Motor neuron (in vitro differentiated cells): ENCODE measurements around the gene MAML2. TPM values are rescaled to one million over a fixed set of nuclear protein-coding genes. Genes with fewer than 3 reads are reported as not detected.

Source experiments
- ATAC-seq, 8 experiments: fragments of 200-7000 bp; cut with Tn5 transposase; replicated peaks in 6 of 8; 2 replicates each; pipeline ENCODE4 v1.8.0; 2021; ENCODE audit warnings: mild to moderate bottlenecking in 8 of 8, moderate library complexity in 8 of 8
- H3K27ac ChIP-seq, 2 donors: fragments of 250-450 bp; sonication (Bioruptor Pico); 2 replicates each; pipeline ENCODE4 v1.9.0; 2021; ENCODE audit warnings: antibody characterized with exemption in 2 of 2, mild to moderate bottlenecking in 2 of 2, moderate library complexity in 1 of 2
- H3K4me1 ChIP-seq, 2 donors: fragments of 250-450 bp; sonication (Bioruptor Pico); replicated peaks in 1 of 2; 2 replicates each; pipeline ENCODE4 v1.6.1; 2021; ENCODE audit warnings: antibody characterized with exemption in 2 of 2, mild to moderate bottlenecking in 2 of 2, moderate library complexity in 1 of 2
- H3K4me3 ChIP-seq, 5 donors: fragments of 250-450 bp; sonication (Bioruptor Pico); 2 replicates each; pipeline ENCODE4 v1.9.0; 2021; ENCODE audit warnings: antibody characterized with exemption in 5 of 5, mild to moderate bottlenecking in 5 of 5, moderate library complexity in 4 of 5
- WGBS, 10 experiments: fragments of 450-650 bp; shearing (Covaris generic); methylation state at CpG; one replicate each; pipeline ENCODE4 v1.0.0; 2022; 5-methylcytosine and 5-hydroxymethylcytosine counted together
- in situ Hi-C, 9 experiments: fragments of 400-800 bp; cut with MboI; loops; one replicate each; pipeline ENCODE4 v1.15.0; 2021; ENCODE audit warnings: low sequenced_read_pairs in 9 of 9, low pct_unique_long_range_greater_than_20kb in 2 of 9; ENCODE audit not compliant: unreplicated experiment in 9 of 9
- total RNA-seq, 8 experiments: library from RNA; unstranded; fragments of 300-600 nt; gene quantifications; 2 replicates each; pipeline versions ENCODE4 v1.2.3 to v1.2.4, GENCODE V29; 2022

Gene MAML2
- total RNA-seq, 8 experiments from 2014 or later: 4.9 to 21.2 (median 6.4) TPM

DNA sequence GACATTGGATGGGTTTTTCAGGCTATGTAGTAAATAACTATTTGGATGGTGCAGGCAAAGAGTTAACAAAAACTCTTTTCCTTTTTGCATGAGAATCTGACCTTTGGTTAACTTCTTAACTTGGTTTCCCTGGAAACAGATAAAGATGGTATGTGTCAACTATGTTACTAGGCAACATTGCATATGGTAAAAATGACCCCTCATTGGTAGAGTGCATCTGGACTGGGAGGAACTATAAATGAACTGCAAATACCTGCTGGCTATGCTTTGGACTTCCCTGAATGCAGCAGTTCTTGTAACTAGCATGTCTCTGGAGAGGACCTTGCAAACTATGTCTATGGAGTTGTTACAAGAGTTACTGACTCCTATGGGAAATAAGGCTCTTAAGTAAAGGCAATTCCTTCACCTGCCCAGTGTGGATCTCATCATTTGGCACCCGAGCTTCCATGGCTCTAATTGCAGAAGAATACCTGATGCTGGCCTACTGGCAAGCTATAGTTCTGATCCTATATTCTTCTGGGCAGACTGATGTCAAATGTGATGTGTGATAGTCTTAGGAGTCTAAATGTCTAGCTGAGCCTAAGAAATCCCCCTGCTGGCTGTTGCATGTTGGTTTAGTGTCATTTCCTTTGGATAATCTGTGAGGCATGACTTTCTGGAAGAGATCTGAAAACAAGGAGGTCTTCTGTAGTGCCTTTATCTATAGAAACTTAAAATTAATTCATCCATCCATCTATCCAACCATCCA, 292.4 kb downstream of the MAML2 start:
- peaks cover 29 to 36% of the 10 kb centered on the region in 2 donors for H3K4me1 ChIP-seq
- in situ Hi-C loops: loop anchor here in 4 of 9 experiments (25.0 kb wide), 1 partner anchor 287 kb away; the partner anchor contains the start of gene MAML2 (in 4 of the 4)
- peak overlapping the region in 1 of 2 donors; percentile 21 for H3K27ac ChIP-seq
- ATAC-seq: peak in 5 of 8 experiments; percentile 8 to 94 (median 78)
- H3K4me3 ChIP-seq: no peak overlapping the region
- 80 to 100% (median 89%) methylated on average over 1 of the region's 1 CpG; no CpG with 5 or more reads in 5 of the 10 experiments for WGBS, 10 experiments

DNA sequence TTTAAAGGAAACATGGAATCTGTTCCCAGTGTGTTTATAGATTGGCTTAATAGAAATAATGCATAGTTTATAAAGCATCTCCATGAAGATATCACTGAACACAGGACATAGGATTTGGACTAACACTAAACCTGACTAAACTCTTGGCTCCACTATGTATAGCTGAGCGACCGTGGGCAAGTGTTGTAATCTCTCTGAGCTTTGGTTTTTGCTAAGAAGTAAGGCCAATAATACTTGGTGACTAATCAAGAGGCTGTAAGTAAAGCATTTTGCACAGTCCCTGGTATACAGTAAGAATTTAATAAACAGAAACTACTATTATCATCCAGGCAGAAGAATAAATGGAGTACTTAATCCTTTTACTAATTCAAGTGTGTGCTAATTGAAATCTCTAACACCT, 293.6 kb downstream of the MAML2 start:
- Histone ChIP-seq H3K4me3 (no peak overlapping the region), H3K27ac (no peak overlapping the region), H3K4me1 (peaks cover 21 to 30% of the 10 kb centered on the region in 2 donors)
- no peak for ATAC-seq
- in situ Hi-C loops: loop anchor here in 2 of 9 experiments (25.0 kb wide), 1 partner anchor 288 kb away; the partner anchor contains the start of gene MAML2 (in 2 of the 2)
- WGBS, 10 experiments: 0 to 100% (median 82%) methylated on average over 1 to 2 of the region's 2 CpGs; no CpG with 5 or more reads in 2 of the 10 experiments

DNA sequence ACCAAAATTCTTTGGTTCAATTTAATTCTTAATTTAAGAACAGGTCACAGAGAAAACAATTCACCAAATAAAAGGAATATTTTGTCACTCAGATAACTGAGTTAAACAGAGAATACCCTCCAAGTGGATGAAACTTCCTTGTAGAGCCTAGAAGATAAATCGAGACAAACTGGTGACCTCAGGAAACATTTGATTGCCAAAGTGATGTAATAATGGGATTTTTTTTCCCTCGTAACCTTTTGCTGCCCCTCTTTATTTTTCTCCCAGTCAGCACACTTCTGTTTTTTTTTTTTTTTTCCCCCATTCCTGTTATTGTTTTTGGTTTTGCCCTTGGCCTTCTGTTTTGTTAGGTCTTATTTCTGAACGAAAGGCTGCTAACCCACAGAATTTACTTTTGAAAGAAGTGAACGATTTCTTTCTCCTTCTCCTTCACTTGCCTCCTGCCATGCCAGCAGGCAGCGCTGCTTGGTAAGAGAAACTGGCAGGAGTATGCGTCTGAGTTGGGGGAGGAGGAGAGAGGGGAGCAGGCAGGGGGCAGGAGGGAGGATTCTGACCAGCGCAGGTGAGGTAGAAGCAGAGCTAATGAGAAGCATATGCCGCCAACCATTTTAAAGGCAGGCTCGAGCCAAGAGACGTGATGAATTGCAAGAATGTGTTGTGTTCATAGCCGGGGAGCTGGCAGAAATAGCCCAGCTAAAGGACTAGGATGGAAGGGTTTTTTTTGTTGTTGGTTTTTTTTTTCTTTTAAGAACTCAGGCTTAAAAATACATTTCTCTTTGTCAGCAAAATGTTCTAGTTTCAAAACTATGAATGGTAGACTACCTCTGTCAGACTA, 297.2 kb downstream of the MAML2 start:
- ATAC-seq: peak; percentile 22 to 89 (median 78)
- H3K27ac ChIP-seq: no peak overlapping the region
- peaks cover 21 to 26% of the 10 kb centered on the region in 2 donors for H3K4me1 ChIP-seq
- no peak overlapping the region for H3K4me3 ChIP-seq
- in situ Hi-C loops: loop anchor here in 2 of 9 experiments (25.0 kb wide), 1 partner anchor 291 kb away; the partner anchor contains the start of gene MAML2 (in 2 of the 2)
- WGBS, 10 experiments: 11 to 58% (median 30%) methylated on average over 2 to 8 of the region's 11 CpGs

DNA sequence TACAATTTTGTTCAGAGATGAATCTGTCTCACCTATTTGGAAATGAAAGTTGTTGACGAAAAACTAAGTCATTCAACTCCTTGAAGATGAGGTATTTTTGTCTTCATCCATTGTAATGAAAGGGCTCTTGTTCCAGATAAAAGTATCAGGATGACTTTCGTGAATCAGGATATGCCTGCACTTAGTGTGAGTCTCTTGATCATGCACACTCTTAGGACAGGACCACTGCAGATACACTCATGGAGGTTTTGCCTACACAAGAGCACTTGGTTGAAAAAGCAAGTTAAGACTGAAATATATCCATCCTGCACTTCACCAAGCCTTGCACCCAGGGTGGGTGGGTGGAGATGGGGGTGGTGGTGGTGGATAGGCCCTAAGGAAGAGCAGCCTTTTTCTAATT, 298.2 kb downstream of the MAML2 start:
- H3K4me3 ChIP-seq: no peak overlapping the region
- no peak overlapping the region for H3K27ac ChIP-seq
- in situ Hi-C loops: loop anchor here in 2 of 9 experiments (25.0 kb wide), 1 partner anchor 293 kb away; the partner anchor contains the start of gene MAML2 (in 2 of the 2)
- 57 to 100% (median 85%) methylated on average over 1 to 2 of the region's 2 CpGs; no CpG with 5 or more reads in 3 of the 10 experiments for WGBS, 10 experiments
- ATAC-seq: no peak
- peaks cover 12 to 15% of the 10 kb centered on the region in 2 donors for H3K4me1 ChIP-seq

DNA sequence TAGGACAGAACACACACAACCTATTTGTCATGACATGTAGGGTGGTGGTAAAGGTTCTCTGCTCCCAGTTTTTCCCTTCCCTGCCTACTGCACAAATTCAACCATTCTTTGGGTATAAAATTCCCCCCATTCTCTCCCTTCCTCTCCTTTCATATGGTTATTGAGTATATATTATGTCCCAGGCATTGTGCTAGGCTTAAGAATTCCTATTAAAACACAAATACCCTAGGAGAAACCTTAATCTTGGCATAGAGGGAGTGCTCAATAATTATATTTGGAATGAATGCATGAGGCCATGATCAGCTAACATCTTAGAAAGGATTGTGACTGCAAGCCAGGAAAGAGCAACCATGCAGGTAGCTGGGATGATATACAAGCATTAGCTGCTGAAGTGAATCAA, 298.7 kb downstream of the MAML2 start:
- no peak overlapping the region for H3K4me3 ChIP-seq
- in situ Hi-C loops: loop anchor here in 2 of 9 experiments (25.0 kb wide), 1 partner anchor 293 kb away; the partner anchor contains the start of gene MAML2 (in 2 of the 2)
- peaks cover 12 to 14% of the 10 kb centered on the region in 2 donors for H3K4me1 ChIP-seq
- no peak overlapping the region for H3K27ac ChIP-seq
- no peak for ATAC-seq

DNA sequence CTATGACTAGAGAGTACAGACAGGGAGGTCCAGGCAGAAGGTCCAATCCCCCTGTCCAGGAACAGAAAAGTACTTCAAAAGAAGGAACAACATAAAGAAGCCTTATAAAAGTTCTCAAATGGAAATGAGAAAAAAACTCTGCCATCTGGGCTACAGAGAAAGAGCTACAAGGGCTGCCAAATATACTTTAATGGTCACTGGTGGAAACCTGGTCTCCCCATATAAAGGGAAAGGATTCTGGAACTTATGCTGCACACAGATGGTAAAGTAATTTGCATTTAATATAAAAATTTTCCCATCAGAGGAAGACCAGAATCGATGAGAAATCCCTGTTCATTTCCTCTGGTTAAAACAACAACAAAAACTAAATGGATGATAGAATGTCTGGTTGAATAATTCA, 299.7 kb downstream of the MAML2 start:
- in situ Hi-C loops: loop anchor here in 2 of 9 experiments (25.0 kb wide), 1 partner anchor 294 kb away; the partner anchor contains the start of gene MAML2 (in 2 of the 2)
- no peak for ATAC-seq
- 8 to 75% (median 60%) methylated on average over 1 of the region's 1 CpG; no CpG with 5 or more reads in 3 of the 10 experiments for WGBS, 10 experiments
- H3K27ac ChIP-seq: no peak overlapping the region
- H3K4me3 ChIP-seq: no peak overlapping the region
- H3K4me1 ChIP-seq: peaks cover 12 to 14% of the 10 kb centered on the region in 2 donors

DNA sequence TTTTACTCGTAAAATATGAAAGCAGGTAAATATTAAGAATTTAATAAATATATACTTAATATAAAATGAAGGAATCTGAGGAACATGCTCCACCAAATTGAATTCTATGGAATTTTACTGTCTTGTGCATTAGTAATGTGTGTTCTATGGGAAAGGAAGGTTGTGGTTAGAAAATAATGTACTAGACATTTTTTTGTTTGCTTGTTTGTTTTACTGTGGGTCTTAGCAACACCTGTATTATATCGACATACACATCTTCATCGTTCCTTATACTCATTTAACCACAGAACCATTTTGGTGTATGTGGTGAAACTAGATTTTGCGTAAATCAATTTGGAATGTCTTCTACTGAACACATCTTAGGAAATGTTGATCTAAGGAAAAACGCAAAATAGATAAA, 304.9 kb downstream of the MAML2 start:
- ATAC-seq: no peak
- H3K4me3 ChIP-seq: no peak overlapping the region
- WGBS, 10 experiments: 22 to 98% (median 89%) methylated on average over 2 to 5 of the region's 5 CpGs; no CpG with 5 or more reads in 1 of the 10 experiments
- in situ Hi-C loops: loop anchor here in 2 of 9 experiments (25.0 kb wide), 1 partner anchor 299 kb away; the partner anchor contains the start of gene MAML2 (in 2 of the 2)
- H3K4me1 ChIP-seq: no peaks in the 10 kb centered on the region
- H3K27ac ChIP-seq: no peak overlapping the region

DNA sequence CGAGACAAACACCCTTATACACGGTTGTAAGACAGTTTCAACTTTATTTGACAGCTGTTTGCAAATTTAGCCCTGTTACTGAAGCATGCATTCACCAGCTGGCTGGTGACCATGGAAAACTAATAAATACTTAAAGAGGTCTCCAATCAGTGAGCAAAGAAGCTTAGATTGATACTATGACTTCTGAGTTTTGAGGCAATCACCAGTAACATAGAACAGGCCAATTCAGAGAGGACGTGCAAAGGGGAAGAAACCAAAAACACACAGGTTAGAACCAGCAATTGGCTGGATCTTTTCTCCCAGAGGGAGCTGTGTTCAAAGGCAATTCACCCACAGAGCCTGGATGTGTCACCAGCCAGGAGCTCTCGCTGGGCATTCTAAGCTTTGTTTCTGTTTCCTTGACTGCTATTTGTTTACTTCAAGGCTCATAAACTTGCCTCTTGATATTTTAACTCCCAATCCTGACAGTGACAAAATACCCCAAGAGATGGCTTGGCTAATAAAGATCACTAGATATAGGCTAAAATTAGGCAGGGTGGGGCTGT, 305.5 kb downstream of the MAML2 start:
- no peaks in the 10 kb centered on the region for H3K4me1 ChIP-seq
- no peak overlapping the region for H3K4me3 ChIP-seq
- in situ Hi-C loops: loop anchor here in 2 of 9 experiments (25.0 kb wide), 1 partner anchor 300 kb away; the partner anchor contains the start of gene MAML2 (in 2 of the 2)
- 0 to 70% (median 47%) methylated on average over 1 to 4 of the region's 4 CpGs; no CpG with 5 or more reads in 1 of the 10 experiments for WGBS, 10 experiments
- peak in 5 of 8 experiments; percentile 69 to 95 (median 72) for ATAC-seq
- no peak overlapping the region for H3K27ac ChIP-seq

DNA sequence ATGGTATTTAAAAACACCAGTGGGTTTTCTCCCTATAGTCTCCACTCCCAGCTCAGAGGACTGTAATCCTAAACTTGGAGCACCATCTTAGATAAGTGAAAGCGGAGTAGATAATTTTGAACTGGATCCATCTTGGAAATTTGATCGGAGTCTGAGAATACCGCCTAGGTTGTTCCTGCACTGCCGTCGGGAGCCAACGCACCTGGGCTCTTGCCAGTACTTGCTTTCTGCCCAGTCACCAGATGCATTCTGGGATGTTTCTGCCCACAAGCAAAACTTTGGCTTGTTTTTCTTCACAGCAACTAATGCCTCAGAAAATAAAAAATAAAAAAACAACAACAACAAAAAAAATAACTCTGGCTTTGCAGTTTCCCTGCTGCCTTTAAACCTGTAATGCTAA, 306.1 kb downstream of the MAML2 start:
- in situ Hi-C loops: loop anchor here in 2 of 9 experiments (25.0 kb wide), 1 partner anchor 300 kb away; the partner anchor contains the start of gene MAML2 (in 2 of the 2)
- no peak overlapping the region for H3K4me3 ChIP-seq
- no peaks in the 10 kb centered on the region for H3K4me1 ChIP-seq
- 29 to 100% (median 91%) methylated on average over 2 to 6 of the region's 6 CpGs; no CpG with 5 or more reads in 3 of the 10 experiments for WGBS, 10 experiments
- no peak for ATAC-seq
- no peak overlapping the region for H3K27ac ChIP-seq

DNA sequence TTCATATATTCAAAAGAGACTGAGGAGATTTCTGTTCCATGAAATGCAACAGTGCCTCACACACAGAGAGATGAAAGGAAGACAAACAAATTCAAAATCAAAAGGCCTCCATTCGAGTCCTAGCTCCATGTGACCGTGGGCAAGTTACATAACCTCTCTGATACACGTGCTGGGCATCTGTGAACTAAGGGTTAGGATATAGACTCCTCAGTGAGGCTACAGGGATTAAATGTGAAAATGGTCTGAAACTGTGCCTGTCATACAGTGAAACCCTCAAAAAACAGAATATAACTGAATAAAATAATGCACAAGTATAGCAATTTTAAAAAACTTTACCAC, 307.3 kb downstream of the MAML2 start:
- WGBS, 10 experiments: 26 to 100% (median 70%) methylated on average over 1 to 3 of the region's 3 CpGs; no CpG with 5 or more reads in 1 of the 10 experiments
- in situ Hi-C loops: loop anchor here in 2 of 9 experiments (25.0 kb wide), 1 partner anchor 302 kb away; the partner anchor contains the start of gene MAML2 (in 2 of the 2)
- Histone ChIP-seq H3K4me1 (no peaks in the 10 kb centered on the region), H3K4me3 (no peak overlapping the region), H3K27ac (peak overlapping the region in 1 of 2 donors; percentile 32)
- peak in 1 of 8 experiments; percentile 41 for ATAC-seq

DNA sequence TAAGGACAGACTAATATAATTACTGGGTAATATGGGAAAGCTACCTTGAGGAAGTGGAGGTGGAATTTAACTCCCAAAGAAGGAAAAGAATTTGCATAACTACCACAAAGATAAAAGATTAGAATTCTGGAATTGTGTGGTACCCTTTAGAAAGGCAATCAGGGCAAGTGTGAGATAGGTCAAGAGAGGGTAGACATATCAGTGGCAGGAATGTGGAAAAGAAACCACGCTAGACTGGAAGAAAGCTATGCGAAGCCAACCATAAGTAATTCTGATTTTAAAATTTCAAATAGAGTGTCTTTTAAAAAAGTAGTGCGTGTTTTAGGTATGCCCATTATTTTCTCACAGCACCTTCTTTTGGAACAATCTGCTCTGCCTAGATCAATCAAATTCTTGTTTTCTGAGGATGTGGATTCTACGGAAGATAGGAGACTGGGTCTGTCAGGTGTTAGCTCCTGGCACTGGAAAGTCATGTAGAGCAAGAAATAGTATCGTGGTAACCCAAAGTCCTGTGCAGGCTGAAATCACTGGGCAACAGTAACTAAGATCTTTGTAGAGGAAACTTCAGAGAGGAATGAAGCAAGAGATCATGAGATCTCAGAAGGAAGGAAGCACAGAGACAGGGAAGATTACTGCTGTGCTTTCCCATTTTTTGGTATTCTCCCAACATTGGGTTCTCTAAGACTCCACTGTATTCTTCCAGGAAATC, 307.8 kb downstream of the MAML2 start:
- peak in 2 of 8 experiments; percentile 49 to 85 for ATAC-seq
- in situ Hi-C loops: loop anchor here in 2 of 9 experiments (25.0 kb wide), 1 partner anchor 302 kb away; the partner anchor contains the start of gene MAML2 (in 2 of the 2)
- no peak overlapping the region for H3K4me3 ChIP-seq
- 54 to 100% (median 80%) methylated on average over 2 to 5 of the region's 5 CpGs for WGBS, 10 experiments
- no peaks in the 10 kb centered on the region for H3K4me1 ChIP-seq
- H3K27ac ChIP-seq: peak overlapping the region in 1 of 2 donors; percentile 32
